Measurements from ENCODE around the gene KRTAP19-1.

Gene KRTAP19-1

GRCh38 chr21:30437010-30437565, 43.1 kb downstream of the KRTAP19-1 start:
- TF ChIP-seq, protein P1, sequence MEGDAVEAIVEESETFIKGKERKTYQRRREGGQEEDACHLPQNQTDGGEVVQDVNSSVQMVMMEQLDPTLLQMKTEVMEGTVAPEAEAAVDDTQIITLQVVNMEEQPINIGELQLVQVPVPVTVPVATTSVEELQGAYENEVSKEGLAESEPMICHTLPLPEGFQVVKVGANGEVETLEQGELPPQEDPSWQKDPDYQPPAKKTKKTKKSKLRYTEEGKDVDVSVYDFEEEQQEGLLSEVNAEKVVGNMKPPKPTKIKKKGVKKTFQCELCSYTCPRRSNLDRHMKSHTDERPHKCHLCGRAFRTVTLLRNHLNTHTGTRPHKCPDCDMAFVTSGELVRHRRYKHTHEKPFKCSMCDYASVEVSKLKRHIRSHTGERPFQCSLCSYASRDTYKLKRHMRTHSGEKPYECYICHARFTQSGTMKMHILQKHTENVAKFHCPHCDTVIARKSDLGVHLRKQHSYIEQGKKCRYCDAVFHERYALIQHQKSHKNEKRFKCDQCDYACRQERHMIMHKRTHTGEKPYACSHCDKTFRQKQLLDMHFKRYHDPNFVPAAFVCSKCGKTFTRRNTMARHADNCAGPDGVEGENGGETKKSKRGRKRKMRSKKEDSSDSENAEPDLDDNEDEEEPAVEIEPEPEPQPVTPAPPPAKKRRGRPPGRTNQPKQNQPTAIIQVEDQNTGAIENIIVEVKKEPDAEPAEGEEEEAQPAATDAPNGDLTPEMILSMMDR (IDR thresholded peaks at IDR 0.05; ENCODE audit: low read depth, low read length, missing control alignments): no peak
- in situ Hi-C loops (cut with HindIII; ENCODE audit: low sequenced_read_pairs): no loop called here
- no peak for DNase-seq (ENCODE audit: low read depth)
- no peak overlapping the region for H3K4me3 ChIP-seq (ENCODE audit: low read depth, low read length)

GRCh38 chr21:30434033-30434631, 46.0 kb downstream of the KRTAP19-1 start:
- no peak overlapping the region for H3K4me3 ChIP-seq (ENCODE audit: low read depth, low read length)
- TF ChIP-seq, protein P1 (IDR thresholded peaks at IDR 0.05; ENCODE audit: low read depth, low read length, missing control alignments): peak; percentile 80
- peak; percentile 4 for DNase-seq (ENCODE audit: low read depth)
- in situ Hi-C loops (cut with HindIII; ENCODE audit: low sequenced_read_pairs): no loop called here

GRCh38 chr21:30430170-30430655, 50.0 kb downstream of the KRTAP19-1 start, which contains the start of gene KRTAP13-4:
Gene KRTAP13-4, plus strand, starts transcription at chr21:30430220. Its CDS starts 56 bp downstream, at chr21:30430276.
- DNase-seq (ENCODE audit: low read depth): no peak
- TF ChIP-seq, protein P1 (IDR thresholded peaks at IDR 0.05; ENCODE audit: low read depth, low read length, missing control alignments): no peak
- in situ Hi-C loops (cut with HindIII; ENCODE audit: low sequenced_read_pairs): no loop called here
- H3K4me3 ChIP-seq (ENCODE audit: low read depth, low read length): no peak within 1 kb of the TSS
